CD4-positive, alpha-beta T cell treated with Interleukin-2 at 100 ng/mL for 4 hours (primary cell): ENCODE results near the gene LENEP.

Experiments used
- DNase-seq: peaks from one replicate; pipeline ENCODE4 v3.0.0-alpha.2; 2020; ENCODE audit warnings: low spot score

The LENEP gene

DNA sequence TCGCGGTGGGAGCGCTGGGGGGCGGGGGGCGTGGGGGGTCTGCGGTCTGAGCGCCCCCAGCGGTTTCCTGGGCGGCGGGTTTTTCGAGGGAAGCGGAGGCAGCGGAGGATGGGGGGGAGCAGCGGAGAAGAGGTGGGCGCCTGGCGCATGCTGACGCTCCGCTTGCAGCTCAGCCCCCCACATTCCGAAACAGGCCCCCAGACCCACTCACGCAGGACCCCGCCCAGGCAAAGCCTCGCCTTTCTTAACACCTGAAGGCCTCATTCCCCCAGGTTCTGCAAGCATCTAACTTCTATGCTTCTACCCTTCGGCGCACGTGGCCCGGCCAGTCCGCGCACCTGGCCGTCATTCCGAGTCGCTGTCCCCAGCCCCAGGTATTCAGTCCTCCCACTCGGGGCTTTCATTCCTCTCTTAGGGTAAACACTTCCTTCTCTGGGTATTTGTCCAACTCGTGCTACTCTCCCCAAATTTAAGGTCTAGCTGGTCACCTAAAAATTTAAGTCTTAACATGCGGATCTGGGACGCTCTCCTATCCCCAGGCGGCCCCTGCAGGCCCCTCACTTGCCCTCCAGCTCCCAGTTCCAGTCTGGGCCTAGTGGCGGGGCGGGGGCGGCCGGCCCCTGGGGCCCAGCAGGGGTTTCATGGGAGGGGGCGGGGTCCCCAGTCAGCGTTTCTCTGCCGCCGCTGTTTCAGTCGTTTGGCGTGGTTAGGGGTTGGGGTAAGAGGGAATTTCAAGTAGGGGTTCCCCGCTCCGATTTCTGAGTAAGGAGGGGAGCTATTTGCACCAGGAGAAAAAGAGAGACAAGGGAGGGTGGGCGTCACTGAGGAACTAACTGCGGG, 6.4 kb downstream of the LENEP start:
- peak; percentile 43 for DNase-seq

DNA sequence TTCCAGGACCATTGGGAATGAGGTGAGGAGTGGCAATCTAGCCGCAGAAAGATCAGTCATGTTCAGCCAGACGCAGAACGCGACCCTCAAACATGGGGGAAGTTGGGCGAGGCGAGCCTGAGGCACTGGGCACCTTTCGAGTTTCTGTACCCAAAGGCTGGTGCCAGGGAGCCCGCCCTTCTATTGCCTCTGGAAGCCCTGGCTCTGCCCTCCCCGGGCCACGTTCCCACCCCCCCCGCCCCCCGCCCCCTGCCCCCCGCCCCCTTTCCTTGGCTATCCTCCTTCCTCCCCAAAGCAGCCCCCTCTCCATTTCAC, 7.0 kb downstream of the LENEP start:
- no peak for DNase-seq

DNA sequence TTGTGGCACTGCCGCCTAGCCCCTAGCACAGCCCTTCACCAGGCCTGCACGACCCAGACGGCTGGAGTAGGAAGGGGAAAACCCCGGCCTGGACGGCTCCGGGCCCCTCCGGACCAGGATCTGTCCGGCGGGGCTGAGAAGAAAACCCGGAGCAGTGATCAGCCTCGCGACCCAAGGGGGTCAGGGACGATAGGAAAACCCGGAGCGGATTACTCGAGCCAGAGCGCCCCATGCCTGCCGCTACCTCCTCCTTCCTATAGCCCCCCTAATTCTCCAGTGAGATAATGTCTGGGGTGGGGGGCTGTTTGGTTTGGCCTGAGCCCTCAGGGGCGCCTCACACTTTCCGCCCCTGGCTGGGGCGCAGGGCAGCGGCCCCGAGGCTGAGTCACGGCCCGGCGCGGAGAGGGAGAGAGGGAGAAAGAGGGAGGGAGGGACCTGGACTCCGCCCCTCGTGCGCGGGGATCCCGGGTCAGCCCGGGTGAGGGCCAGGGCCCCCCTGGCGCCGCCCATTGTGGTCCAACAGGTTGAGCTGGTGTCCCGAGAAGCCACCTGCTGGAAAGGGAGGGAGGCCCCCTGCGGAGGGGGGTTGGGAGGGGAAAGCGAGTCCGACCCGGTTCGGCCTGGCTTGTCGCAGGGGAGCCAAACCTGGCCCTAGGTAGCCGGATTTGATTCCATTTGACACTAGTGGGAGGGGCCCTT, 7.5 kb downstream of the LENEP start:
- DNase-seq = peak; percentile 74

DNA sequence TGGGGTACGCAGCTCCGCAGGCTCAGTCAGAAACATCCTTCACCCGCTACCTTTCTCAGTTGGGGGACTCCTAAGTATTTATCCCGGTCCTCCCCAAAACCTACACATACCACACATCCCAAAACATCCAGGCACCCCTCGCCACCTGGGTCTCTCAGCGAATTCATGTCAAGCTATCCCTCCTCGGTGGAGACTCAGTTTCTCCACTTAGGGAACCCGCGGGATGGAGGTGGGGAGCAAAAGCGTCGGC, 8.0 kb downstream of the LENEP start:
- DNase-seq = no peak

DNA sequence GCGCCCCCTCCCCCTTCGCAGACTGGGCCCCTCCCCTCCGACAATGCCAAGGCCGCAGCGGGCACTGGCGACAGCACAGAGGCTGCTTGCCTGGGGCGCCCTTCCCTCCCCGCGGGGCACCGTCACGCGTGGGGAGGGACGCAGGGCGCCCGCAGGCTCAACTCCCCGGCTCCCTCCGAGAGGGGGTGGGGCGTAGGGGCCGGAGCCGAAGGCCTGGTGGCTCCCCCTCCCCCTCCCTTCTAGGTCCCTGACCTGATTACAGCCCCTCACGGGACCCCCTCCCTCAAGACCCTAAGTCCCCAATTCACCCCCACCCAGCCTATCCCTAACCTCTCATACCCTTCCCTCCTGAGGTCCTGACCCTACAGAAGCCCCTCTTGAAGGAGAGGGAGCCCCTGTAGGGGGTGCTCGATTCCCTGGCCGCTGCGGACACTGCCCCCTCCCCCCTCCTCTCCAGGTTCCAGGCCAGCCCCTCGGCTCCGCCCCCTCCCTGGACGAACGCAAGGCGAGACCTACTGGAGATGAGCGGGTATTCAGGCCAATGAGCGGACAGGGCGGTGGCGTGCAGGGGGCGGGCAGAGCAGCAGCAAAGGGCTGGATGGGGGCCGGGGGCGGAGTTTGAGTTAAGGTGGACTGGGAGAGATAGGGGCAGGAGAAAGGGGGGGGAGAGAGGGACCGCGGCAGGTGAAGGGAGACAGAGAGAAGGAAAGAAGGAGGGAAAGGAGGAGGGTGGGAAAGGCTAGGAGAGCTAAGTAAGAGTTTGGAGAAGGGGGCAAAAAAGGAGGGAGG, 8.5 kb downstream of the LENEP start:
- DNase-seq = peak; percentile 98

DNA sequence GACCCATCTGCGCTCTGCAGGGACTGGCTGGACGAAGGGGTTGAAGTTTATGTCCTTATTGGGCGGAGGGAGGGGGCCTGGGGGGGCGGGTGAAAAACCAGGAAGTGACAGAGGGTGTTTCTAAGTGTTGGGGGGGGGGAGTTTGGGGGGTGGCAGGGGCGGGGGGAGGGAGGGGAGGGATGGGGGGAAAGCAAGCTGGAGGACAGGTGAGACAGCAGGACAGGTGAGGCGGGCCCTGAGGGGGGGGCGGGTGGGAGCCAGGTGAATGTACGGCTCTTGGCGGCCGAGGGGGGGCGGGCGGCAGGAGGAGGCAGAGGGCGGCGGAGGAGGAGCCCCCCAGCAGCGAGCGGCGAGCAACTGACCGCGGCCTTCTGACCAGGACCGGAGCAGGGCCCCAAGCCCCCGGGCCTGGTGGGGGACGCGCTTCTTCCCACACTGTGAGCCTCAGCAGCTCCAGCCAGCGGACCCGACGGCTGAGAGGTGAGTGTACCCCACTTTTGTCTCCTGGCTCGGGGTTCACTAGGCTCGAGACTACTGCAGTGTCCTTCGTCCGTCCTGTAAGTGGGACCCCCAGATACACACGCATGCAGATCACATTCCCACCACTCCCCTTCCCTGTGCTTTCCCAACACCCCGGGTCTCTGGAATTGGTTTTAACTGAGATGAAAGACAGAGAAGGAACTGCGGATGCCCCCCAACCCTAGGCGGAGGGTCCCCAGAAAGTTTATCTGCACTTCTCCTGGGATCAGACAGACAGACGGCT, 9.3 kb downstream of the LENEP start, which contains the start of gene ZBTB7B:
ZBTB7B (plus strand) TSS at position 339 of the 763 bp plus-strand sequence. CDS start 11,859 bp downstream, outside the sequence.
- no peak for DNase-seq

DNA sequence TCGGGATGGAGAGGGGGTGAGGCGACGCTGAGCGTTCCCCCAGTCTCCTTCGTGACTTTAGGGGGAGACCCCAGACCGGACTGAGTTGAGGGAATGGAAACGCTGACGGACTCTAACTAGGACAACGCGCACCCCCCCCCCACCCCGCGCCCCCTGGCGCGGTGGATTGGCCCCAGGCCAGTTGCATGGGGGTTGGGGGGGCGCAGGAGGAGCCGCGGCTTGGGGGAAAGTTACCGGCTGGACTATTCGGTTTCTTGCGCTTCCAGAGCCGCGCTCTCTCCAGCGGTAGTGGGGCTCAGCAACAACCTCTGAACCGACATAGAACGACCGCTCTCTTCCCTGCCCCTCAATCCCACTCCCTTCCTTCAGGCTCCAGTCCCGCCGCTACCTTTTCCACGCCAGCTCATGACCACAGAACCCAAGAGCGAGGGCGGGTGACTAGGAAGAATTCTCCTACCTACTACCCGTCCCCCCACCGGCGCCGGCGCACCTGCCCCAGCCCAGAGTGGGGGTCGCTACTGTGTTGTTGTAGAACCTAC, 9.9 kb downstream of the LENEP start:
- no peak for DNase-seq

DNA sequence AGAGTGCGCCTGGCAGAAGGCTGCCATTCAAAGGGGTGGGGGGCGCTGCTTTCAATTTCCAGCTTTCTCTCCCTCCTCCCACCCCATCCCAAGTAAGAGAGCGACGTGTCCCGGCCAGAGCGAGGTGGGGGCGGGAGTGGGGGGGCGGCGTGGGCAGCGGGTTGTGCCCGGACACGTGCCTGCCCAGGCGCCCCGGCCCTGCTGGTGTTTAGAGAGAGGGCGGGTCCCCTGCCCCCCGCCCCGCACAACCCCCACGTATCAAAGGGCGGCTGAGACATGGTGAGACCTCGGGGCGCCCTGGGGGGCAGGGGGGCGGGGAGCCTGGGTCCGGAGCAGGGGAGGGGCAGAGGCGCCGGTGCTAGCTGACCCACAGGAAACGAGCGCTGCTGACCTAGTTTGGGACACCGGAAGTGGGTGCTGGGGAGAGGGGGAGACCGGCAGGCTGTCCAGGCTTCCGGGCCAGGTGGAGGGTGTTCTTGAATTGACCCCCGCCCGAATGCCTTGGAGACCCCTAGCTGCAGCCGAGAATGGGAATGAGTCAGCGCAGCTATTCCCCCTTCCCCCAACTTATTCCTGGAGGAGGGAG, 10.5 kb downstream of the LENEP start:
- DNase-seq = no peak

DNA sequence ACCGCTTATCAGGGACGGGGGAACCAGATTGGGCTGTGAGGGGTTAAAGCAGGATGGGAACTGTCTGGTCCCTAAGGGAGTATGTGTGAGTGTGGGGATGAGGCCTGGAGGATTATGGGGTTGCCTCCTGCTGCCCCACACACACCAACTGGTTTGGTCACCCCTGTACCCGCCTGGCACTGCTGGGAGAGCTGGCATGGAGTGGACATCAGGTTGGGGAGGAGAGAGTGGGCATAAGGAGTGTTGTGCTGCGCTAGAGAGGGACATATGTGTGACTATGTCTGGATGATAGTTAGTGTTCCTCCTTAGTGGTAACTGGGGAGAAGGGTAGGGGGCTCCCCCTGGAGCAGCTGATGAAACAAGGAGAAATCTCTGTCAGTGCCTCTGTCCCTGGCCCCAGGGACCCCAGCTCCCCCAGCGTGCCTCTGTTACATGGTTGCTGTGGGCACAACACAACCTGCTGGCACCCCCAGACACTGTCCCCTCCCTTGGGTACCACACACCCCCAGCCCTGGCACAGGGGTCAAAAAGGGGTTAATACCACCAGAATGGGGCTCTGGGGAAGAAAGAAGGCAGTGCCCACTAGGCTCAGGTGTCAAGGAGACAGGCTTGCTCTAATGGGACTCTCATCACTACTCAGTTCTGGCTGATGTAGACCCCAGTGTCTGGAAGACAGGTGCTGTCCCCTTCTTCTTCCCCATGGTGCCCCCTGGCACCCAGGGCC, 11.1 kb downstream of the LENEP start:
- no peak for DNase-seq

DNA sequence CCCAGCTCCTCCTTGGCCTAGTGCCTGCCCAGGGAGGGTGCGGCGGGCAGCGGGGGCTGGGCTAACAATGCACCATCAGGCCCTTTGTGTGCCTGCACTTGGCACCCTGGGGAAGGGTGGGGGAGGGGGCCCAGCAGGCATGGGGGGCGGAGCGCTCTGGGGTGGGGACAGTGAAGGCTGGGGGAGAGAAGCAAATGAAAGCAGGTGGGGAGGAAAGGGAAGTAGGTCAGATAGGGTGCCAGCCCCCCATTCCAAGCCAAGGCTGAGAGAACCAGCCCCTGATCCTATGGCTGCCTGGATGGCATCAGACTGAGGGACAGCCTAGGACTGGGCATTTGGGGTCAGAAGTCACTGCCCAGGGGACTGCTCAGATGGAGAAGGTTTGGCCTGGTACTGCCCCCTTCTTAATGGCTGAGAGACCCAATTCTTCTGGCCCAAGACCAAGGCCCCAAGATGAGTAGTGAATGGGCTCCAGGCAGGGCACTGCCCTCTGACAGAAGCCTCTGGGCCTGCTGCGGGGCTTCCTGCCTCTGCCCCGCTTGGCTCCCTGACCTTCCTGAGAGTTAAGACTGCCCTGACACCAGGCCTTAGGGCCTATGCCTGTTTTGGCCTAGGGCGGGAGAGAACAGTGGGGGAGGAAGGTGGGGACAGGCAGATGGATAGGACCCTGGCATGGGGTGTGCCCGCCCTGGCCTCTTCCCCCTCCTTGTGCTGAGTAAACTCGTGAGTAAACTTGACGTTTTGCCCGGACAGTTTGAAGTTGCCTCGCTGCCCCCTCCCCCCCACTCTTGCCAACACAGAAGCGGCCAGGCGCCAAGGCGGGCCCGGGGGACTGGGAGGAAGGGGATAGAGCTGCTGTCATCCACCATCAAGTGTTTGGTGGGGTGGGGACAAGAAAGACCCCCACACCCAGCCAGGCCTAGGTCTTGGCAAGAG, 12.0 kb downstream of the LENEP start:
- no peak for DNase-seq

DNA sequence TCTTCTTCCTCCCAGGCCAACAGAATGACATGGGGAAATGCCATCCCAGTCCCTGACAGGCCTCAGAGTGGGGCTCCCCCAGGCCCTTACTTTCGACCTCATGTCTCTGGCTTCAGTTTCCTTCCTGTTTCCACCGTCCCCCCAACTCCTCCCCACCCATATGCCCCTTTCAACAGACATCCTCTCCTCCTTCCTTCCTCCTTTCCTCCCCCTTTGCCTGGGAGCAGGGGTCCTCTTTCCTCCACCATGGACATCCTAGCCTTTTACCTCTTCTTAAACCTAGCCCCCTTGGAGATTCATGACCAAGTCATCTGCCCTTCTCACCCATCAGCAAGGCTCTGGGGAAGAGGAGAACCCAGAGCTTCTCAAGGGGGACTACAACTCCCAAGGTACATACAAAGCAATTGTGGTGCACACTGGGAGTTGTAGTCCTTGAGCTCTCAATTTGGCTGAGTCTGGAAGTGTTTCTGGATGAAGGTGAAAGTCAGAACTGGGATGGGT, 13.3 kb downstream of the LENEP start:
- peak; percentile 52 for DNase-seq

DNA sequence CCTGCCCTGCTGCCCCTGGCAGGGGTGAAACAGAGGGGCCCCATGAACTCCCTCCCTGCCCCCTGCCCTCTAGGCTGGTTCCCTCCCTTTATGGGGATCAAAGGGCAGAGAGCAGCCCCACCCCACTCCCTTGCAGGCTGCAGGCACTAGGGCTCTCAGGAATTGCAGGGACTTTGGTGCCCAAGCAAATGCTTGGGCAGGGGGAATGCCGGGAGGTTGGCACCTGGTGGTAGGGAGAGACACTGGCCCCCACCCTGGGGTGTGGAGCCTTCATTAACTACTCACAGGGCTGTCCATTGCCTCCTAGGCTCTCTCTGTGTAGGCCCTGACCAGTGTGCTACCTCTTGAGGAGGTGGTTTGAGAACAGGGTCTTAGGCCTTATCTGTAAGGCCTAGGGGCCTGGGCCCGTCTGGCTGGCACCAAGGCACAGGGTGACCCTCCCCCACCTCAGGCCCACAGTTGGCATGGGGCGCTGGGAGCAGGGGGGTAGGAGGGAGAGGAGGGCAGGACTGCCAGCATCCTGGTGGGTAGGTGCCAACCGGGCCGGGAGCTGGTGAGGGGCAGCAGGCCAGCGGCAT, 14.0 kb downstream of the LENEP start:
- no peak for DNase-seq

DNA sequence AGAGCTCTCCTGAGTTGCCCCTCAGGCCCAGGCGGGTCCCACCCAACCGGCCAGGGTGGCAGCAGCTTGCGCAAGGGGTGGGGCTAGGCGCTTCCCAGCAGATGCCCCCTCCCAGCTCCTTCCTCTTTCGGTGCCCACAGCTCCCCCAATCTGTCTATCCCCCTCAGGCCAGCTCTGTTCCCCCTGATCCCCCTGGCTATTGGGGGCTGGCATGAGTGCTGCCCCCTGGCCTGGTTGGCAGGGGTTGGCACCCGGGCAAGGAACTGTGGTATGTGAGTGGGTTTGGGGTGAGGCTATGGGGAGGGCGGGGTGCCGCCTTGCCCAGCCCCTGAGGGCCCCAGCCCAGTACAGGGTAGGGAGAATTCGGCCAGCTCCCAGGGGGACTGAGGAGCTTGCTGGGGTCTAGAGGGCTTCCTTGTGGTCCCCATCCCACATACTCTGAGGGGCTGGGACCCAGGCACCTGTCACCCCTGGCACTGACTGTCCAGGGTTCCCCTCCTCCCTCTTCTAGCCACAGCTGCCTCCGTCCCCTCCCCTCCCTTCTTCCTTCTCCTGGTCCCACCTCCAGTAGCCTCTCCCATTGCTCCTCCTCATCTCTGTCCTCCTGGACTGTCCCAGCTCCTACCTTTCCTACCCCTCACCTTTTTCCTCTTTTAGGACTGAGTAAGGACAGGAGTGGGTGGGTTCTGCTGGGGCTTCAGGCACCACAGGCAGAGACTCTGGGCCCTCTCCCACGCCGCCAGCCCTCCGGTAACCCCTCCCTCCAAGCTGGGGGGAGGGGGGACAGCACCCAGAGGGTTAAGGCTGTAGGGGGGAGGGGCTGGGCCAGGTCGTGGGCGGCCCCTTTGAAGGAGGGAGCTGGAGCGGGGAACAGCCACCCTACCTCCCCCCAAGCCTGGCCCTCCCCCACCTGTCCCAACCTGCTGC, 14.9 kb downstream of the LENEP start:
- DNase-seq = no peak

DNA sequence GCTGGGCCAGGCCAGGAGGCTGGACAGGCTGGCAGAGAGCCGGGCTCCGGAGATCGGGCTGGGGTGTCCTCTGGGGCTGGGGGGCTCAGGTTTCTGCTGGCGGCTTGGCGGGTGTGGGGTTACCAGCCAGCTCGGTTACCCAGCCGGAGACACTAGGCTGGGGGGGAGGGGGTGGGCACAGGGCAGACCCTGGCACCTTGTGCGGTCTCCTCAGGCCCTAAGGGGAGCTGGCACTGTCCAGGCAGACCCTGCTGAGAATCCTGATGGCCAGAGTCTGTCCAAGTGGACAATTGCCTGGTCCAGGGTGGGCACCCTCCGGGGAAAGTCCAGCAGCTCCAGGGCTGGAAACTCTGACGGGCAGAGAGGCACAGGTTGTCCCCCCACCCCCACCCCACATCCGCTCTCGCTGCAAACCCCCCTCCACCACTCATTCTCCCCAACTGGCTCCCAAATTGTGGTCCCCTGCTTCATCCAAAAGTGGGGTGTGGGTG, 15.9 kb downstream of the LENEP start:
- DNase-seq = no peak

DNA sequence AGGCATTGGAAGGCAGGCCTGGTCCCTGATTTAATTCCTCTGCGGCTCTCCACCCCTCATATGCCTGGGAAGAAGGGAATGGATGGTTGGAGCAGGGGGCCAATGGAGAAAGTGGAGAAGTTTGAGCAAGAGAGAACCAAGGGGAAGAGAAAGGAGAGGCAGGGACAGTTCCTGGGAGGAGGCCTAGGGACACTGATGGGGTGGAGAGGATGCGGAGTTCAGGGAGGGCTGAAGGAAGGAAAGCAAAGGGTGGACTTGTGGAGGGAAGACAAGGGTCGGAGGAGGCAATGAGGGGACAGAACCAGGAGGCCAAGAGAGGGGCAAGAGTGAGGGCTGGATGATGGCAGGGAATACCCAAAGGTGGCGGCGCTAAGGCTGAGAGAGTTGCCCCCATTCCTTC, 16.4 kb downstream of the LENEP start:
- DNase-seq = no peak

DNA sequence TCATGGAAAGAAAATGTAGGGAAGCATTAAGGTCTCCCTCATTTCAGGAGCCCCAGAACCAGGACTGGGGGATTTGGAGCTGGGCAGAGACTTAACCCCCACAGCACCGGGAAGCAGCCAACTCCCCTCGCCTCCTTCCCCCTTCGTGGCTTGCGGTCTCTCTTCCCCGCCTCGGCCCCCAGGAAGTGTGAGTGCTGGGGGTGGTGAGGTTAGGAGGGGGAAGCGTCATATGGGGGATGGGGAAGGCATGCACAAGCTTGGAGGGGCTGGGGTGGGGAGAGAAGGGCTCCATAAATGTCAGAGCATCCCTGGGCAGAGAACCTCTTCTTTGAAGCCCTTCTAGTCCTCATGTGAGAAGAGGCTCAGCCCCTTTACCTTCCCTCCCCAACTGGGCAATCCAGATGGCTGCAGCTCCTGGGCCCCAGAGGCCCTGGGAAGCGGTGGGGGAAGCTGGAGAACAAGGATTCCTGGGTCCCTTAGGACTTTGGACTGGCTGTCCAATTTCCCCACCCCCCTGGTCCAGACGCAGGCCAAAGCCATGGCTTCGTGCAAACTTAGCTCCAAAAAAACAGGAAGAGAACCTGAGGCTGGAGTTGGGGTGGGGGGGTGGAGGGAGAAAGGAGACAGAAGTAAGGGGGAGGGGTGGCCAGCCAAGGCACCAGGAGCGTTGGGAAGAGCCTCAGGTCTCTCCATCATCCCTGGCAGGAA, 17.0 kb downstream of the LENEP start:
- DNase-seq = no peak

DNA sequence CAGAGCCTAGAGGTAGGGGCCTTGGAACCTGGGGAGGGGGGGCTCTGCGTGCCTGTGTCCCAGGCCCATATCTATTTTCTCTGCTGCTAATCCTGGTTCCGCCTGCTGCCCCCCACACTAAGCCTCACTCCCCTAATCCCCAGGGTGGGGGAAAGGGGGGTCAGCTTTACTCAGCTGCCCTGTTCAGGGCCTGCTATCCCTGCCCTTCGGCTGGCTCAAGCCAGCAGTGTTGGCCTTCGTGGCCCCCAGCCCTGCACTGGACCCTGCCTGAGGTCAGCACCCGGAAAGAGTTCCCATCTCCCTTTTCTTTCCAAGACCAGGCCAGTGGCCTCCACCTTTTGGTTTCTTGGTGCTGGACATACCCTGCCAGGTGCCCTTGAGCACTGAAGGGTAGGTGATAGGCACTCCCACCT, 17.6 kb downstream of the LENEP start:
- no peak for DNase-seq
